T-helper 2 cell (primary cell): ENCODE data around the gene RCAN3.
A peak's percentile ranks its signal among the peaks of the same experiment; 100 is the strongest.
"Not testable (repeated sequence)": the region's sequence is repeated elsewhere in the genome, so short reads cannot be mapped to it uniquely, and the experiment has no call there.

ENCODE experiments used
- DNase-seq, 5 experiments: peaks; one replicate each; pipeline versions ENCODE4 v3.0.0 to v3.0.0-alpha.2; 2012 to 2022

The RCAN3 gene

DNA sequence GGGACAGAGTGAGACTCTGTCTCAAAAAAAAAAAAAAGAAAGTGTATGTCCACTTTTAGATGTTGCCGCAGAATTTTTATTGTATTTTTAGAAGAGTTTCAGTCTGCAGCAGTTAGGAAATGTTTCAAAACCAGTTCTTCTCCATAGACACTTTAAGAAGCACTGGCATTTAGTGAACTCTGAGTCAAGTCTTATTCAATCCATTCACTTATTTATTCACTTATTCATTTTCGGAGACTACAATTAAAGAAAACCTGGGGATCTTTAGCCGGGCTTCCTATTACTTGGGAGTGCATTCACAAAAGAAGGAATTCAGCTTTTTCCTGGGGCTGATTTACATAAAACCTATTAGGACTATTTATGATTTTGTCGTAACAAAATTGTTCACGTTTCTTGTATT, 12.3 kb downstream of the RCAN3 start:
- DNase-seq, result no peak

DNA sequence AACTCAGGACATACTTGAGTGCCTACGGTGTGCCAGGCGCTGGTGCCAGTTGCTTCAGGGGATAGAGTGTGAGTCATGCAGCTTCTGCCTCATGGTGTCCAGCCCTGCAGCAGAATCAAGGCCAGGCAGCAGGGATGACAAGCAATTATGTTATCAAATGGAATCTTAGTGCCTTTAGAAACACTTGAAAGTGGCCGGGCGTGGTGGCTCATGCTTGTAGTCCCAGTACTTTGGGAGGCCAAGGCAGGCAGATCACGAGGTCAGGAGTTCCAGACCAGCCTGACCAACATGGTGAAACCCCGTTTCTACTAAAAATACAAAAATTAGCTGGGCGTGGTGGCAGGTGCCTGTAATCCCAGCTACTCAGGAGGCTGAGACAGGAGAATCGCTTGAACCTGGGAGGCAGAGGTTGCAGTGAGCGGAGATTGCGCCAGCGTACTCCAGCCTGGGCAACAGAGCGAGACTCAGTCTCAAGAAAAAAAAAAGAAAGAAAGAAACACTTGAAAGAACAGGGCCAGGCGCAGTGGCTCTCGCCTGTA, 13.1 kb downstream of the RCAN3 start:
- not testable (repeated sequence) for DNase-seq

GRCh38 chr1:24516506-24516905, 13.9 kb downstream of the RCAN3 start:
- no peak for DNase-seq

DNA sequence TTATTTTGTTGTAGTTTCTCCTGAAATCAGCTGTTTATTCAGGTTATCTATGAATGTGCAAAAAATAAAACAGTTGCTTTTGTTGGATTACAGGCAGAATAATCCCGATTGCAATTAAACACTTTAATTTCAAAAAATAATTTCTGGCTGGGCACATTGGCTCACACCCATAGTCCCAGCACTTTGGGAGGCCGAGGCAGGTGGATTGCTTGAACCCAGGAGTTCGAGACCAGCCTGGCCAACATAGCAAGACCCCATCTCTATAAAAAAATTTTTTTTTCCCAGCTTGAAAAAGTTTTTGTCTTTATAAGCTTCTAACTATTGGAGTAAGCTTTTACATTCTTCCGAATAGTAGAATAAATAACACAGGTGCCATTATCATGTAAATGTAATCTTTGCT, 15.3 kb downstream of the RCAN3 start:
- no peak for DNase-seq

- DNase-seq, result not testable (repeated sequence)
These were observed 17.6 kb downstream of the RCAN3 start for GRCh38 chr1:24520282-24520681.

DNA sequence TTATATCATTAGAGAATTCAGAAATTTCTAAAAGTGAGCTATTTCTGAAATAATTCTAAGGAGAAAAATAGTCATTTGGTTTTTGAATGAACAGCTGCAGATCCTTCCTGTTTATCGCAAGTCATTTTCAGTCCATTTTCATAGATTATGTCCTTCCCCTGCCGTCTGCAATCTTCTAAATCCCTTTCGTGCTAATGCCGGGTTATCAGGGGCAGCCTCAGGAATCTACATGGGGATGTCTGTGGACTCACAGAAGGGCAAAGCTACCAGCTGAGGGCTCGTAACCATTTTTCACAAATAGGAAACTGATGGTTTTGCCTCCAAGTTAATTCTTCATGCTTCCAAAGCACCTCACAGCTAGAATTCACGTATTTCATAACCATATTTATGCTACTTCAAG, 23.0 kb downstream of the RCAN3 start:
- DNase-seq, result no peak

DNA sequence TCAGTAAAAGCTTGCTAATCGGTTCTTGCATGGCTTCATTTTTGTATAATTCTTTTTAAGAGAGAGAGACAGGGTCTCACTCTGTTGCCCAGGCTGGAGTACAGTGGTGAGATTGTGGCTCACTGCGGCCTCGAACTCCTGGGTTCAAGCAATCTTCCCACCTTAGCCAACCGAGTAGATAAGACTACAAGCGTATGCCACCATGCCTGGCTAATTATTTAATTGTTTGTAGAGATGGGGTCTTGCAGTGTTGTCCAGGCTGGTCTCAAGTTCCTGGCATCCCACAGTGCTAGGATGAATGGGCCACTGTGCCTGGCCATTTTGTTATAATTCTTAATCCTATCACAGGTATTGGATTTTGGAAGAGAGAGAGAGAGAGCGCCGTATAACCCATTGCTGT, 23.4 kb downstream of the RCAN3 start:
- no peak for DNase-seq

- DNase-seq, result peak in 4 of 5 experiments; percentile 23 to 61 (median 26)
These were observed 24.4 kb downstream of the RCAN3 start for GRCh38 chr1:24526940-24527542.

DNA sequence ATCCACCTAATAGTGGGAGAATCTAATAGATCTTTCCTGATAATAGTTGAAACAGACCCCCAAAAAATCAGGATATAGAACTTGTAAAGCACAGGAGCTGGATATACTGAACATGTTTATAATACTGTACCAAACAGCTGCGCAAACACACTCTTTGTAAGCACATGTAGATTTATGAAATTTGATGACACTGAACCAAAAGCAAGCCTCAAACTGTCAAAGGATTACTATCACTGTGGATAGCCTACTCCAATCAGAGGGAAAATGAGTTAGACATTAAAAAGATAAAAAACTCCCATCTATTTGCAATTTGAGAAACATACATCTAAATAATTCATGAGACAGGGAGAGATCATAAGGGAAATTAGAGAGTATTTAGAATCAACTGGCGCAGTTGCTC, 26.1 kb downstream of the RCAN3 start:
- DNase-seq, result no peak

DNA sequence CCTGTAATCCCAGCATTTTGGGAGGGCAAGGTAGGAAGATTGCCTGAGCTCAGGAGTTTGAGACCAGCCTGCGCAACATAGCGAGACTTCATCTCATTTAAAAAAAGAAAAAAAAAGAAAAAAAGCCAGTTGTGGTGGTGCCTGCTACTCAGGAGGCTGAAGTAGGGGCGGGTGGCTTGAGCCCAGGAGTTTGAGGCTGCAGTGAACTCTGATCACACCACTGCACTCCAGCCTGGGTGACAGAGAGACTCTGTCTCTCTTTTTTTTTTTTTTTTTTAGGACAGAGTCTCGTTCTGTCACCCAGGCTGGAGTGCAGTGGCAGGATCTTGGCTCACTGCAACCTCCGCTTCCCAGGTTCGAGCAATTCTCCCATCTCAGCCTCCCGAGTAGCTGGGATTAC, 26.7 kb downstream of the RCAN3 start:
- not testable (repeated sequence) for DNase-seq

- DNase-seq, result peak; percentile 35 to 89 (median 66)
These were observed 32.4 kb downstream of the RCAN3 start for GRCh38 chr1:24535021-24535424.

DNA sequence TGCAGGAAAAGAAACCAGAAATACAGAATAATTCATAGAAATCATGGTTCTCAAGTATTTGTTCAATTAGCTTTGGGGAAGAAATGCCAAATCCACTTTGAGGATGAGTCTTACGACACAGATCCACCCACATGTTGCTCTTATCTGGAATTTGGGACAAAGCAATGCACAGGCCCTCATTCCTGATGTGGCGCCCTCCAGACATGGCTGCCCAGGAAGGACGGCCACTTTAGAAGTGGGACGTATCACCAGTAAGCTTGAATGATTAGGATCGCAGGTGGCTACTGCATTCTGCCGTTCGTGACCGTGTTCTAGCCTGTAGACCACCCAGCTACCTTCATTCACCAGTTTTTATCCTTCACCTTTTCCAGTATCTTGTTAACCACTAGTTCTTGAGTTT, 33.1 kb downstream of the RCAN3 start:
- DNase-seq, result no peak

DNA sequence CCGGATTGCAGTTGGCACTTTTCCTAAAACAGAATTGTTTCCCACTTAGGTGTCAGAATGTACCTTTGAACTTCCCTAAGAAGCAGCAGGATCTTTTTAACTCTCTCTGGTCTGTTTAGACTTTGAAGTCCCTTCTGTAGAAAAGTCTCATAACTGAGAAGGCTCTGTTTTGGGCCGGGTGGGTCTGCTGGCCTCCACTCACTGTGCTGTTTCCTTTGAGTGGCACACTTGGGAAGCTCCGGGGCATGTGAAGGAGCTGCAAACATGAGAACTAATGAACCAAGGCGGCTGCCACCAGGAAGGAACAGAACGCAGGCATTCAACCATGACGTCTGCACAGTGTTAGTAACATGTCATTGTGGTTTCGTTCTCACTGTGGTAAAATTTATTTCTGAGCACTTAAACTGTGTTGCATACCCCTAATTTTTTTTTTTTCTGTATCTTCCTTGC, 33.8 kb downstream of the RCAN3 start:
- peak; percentile 26 to 93 (median 72) for DNase-seq

GRCh38 chr1:24540051-24540905, 37.6 kb downstream of the RCAN3 start:
- DNase-seq, result peak in 1 of 5 experiments; percentile 60

DNA sequence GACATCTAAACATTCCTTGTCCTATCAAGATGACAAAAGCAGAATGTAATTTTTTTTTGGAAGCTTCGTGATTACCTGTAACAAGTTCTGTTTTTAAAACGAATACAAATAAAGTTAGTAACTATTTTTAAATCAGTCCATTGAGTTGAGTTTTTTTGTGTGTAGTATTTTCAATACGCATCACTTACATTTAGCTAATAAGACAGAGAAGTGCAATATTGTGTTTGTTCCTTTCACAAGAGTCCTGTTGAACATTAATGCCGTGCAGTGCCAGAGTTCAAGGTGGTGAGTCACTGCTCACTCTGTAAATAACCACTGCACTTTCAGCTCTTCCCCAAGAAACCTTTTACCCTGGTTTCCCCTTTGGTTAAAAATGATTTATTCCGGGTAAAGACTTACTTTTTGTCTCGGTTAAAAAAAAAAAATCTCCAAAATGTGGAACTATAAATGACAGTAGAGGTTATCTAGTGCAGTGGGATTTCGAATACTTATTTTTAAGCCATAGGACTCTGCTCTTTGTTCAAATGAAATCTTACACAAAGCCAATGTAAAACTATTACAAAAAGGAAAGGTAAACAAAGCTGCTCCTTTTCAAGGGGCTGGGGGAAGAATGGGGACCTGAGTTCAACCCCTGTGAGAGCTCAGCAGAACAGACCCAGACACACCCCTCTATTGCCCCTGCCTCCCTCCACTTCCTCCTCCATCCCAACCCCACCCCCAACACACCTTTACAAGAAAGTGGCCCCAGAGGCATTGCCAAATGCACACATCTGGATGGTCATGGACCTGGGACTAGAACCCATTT, 38.5 kb downstream of the RCAN3 start:
- DNase-seq, result peak in 1 of 5 experiments; percentile 75

DNA sequence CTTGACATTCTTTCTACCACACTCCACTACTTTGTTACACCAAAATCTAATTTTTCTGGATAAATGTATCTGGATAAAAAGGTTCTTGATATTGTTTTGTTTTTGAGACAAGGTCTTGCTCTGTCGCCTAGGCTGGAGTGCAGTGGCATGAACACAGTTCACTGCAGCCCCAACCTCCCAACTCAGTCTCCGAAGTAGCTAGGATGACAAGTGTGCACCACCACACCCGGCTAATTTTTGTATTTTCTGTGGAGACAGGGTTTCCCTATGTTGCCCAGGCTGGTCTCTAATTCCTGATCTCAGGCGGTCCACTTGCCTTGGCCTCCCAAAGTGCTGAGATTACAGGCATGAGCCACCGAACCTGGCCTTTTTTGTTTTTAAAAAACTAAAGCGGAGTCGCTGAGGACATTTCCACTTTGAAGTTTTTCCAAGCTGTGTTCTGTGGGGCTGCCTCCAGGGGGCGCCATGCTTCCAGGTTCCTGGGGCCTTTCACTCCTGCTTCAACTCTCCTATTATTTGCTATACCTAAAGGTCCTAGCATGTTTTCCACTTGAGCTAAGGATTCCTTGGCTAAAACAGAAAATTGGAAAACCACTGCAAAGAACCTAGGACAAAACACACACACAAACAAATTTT, 39.2 kb downstream of the RCAN3 start:
- DNase-seq, result peak in 1 of 5 experiments; percentile 35

GRCh38 chr1:24544239-24544638, 41.6 kb downstream of the RCAN3 start:
- DNase-seq, result no peak

DNA sequence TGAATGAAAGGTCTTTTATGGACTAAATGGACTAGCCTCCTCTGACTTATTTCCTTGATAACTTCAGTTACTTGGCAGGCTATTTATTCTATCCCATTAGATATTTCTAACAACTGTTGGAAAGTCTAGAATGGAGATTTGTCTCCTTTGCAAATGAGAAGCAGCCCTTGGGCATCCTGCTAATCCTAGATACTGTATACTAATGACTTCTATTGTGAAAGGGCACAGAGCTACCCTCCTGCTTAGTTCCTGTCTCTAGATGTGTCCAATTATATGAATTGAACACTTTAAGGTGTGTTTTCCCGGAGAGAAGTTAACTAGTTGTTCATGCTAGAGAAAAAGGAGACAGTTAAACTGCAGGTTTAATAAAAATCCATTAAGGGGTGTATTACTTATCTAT, 43.0 kb downstream of the RCAN3 start:
- no peak for DNase-seq

GRCh38 chr1:24547195-24547594, 44.6 kb downstream of the RCAN3 start:
- no peak for DNase-seq

DNA sequence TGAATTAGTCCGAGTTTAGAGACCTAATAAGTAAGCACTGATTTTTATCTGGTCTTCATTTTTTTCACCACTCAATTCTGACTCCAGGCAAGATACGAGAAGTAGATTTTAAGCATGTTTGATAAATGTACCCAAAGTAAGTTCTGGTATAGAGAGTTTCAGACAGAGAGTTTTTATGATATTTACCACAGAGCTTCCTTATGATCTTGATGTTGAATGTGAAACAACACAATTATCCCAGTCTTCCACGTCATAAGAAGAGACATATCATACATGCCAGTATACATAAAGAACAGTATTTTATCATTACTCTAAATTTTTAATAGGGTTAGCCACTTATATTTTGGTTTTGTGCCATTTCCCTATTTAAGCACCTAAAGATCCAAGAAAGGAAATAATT, 45.4 kb downstream of the RCAN3 start:
- no peak for DNase-seq

GRCh38 chr1:24549210-24549609, 46.6 kb downstream of the RCAN3 start:
- not testable (repeated sequence) for DNase-seq

- no peak for DNase-seq
These were observed 48.8 kb downstream of the RCAN3 start for GRCh38 chr1:24551290-24551959.
